22Rv1 (cell line): Measurements from ENCODE around the gene SLC36A1.

ENCODE experiments used
- ZFX ChIP-seq: fragments of 450-650 bp; IDR thresholded peaks from 2 replicates; pipeline ENCODE4 v1.6.1; 2017; ENCODE audit warnings: antibody characterized with exemption, borderline replicate concordance
- TF ChIP-seq, protein P1 (sequence below): fragments of 450-650 bp; IDR thresholded peaks from 2 replicates; pipeline ENCODE4 v1.5.1; 2017; ENCODE audit warnings: mild to moderate bottlenecking

DNA sequence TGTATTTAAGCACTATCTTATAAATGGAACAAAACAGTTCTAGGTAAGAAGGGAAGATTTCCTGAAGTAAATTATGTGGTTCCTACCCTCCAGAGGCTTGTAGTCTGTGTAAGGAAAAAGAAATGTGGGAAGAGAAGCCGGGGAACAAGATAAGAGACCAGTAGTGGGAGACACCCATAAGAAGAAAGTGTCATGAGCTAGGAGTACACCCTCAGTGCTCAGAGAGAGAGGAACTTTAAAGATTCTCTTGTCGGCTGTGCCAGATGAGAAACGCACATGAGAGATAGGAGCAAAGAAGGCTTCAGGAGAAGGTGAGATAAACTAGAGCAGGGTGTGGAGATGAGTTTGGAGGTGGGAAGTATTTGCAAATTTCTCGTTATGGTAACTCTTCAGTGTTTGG lies 18.1 kb downstream of the SLC36A1 start:
- TF ChIP-seq, protein P1, sequence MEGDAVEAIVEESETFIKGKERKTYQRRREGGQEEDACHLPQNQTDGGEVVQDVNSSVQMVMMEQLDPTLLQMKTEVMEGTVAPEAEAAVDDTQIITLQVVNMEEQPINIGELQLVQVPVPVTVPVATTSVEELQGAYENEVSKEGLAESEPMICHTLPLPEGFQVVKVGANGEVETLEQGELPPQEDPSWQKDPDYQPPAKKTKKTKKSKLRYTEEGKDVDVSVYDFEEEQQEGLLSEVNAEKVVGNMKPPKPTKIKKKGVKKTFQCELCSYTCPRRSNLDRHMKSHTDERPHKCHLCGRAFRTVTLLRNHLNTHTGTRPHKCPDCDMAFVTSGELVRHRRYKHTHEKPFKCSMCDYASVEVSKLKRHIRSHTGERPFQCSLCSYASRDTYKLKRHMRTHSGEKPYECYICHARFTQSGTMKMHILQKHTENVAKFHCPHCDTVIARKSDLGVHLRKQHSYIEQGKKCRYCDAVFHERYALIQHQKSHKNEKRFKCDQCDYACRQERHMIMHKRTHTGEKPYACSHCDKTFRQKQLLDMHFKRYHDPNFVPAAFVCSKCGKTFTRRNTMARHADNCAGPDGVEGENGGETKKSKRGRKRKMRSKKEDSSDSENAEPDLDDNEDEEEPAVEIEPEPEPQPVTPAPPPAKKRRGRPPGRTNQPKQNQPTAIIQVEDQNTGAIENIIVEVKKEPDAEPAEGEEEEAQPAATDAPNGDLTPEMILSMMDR = no peak
- TF ChIP-seq ZFX = no peak
